CD4-positive, CD25-positive, alpha-beta regulatory T cell (primary cell): Measurements from ENCODE around the gene NTF3. TPM values are rescaled to one million over a fixed set of nuclear protein-coding genes. Genes with fewer than 3 reads are reported as not detected.
"Not testable (repeated sequence)": the region's sequence is repeated elsewhere in the genome, so short reads cannot be mapped to it uniquely, and the experiment has no call there.

Source experiments
- ATAC-seq, 2 donors: fragments of 150-1000 bp; cut with Tn5 transposase; one replicate each; pipeline ENCODE4 v1.10.0; 2021; ENCODE audit warnings: low read depth in 2 of 2, moderate number of reproducible peaks in 2 of 2, moderate library complexity in 1 of 2
- DNase-seq, 3 donors: peaks; one replicate each; pipeline versions ENCODE4 v3.0.0 to v3.0.0-alpha.2; 2012 to 2022; ENCODE audit warnings: mixed read lengths in 1 of 3
- H3K27ac ChIP-seq: one replicate; pipeline ENCODE4 v1.7.0; 2013; ENCODE audit warnings: mild to moderate bottlenecking, low read length; ENCODE audit not compliant: insufficient read depth, poor library complexity, severe bottlenecking
- H3K27me3 ChIP-seq: one replicate; pipeline ENCODE4 v1.7.0; 2013; ENCODE audit warnings: low read length; ENCODE audit not compliant: control insufficient read depth, insufficient read depth
- H3K36me3 ChIP-seq: one replicate; pipeline ENCODE4 v1.7.0; 2013; ENCODE audit warnings: mild to moderate bottlenecking, low read length, moderate library complexity; ENCODE audit not compliant: control insufficient read depth, insufficient read depth
- H3K4me1 ChIP-seq: 2 replicates; pipeline ENCODE4 v1.7.0; 2013; ENCODE audit warnings: mild to moderate bottlenecking, low read length; ENCODE audit not compliant: insufficient read depth, control insufficient read depth, poor library complexity, severe bottlenecking
- H3K4me3 ChIP-seq: one replicate; pipeline ENCODE4 v1.7.0; 2013; ENCODE audit warnings: low read depth, mild to moderate bottlenecking, low read length, moderate library complexity
- H3K9me3 ChIP-seq, 2 experiments: 1 replicate in 1 of 2; 2 replicates in 1 of 2; pipeline ENCODE4 v1.7.0; 2013; ENCODE audit warnings: low read length in 2 of 2, mild to moderate bottlenecking in 1 of 2, moderate library complexity in 1 of 2; ENCODE audit not compliant: control insufficient read depth in 2 of 2
- H3K27ac Mint-ChIP-seq, 3 donors: one replicate each; pipeline ENCODE4 v1.8.0; 2020 to 2022; ENCODE audit warnings: mild to moderate bottlenecking in 3 of 3, mixed read lengths in 3 of 3, moderate library complexity in 2 of 3
- H3K27me3 Mint-ChIP-seq: one replicate; pipeline ENCODE4 v1.8.0; 2022; ENCODE audit warnings: mild to moderate bottlenecking, mixed read lengths
- H3K36me3 Mint-ChIP-seq: one replicate; pipeline ENCODE4 v1.8.0; 2020; ENCODE audit warnings: mixed read lengths
- H3K4me1 Mint-ChIP-seq, 4 donors: one replicate each; pipeline ENCODE4 v1.8.0; 2020 to 2022; ENCODE audit warnings: mixed read lengths in 4 of 4, mild to moderate bottlenecking in 1 of 4
- H3K4me3 Mint-ChIP-seq, 4 donors: one replicate each; pipeline ENCODE4 v1.8.0; 2020 to 2022; ENCODE audit warnings: mild to moderate bottlenecking in 4 of 4, mixed read lengths in 4 of 4, moderate library complexity in 3 of 4
- H3K9me3 Mint-ChIP-seq, 7 donors: one replicate each; pipeline ENCODE4 v1.8.0; 2020 to 2022; ENCODE audit warnings: mixed read lengths in 7 of 7, mild to moderate bottlenecking in 3 of 7, moderate library complexity in 2 of 7
- polyA plus RNA-seq, 4 donors: library from polyadenylated mRNA; unstranded; fragments of 300-500 nt; fragmentation: Illumina TruSeq; gene quantifications; one replicate each; pipeline ENCODE4 v1.2.3, GENCODE V29; 2021
- total RNA-seq: library from RNA; stranded (reverse); gene quantifications from one replicate; pipeline ENCODE4 v1.2.3, GENCODE V29; 2022

NTF3 gene
- total and polyA plus RNA-seq, 5 donors from 2014 or later: not detected

- Histone ChIP-seq H3K27me3 (no peaks in the 10 kb centered on the region), H3K9me3 (no peaks in the 10 kb centered on the region), H3K4me1 (no peaks in the 10 kb centered on the region), H3K4me3 (no peak overlapping the region), H3K36me3 (no peaks in the 10 kb centered on the region), H3K27ac (no peak overlapping the region)
- H3K27me3 Mint-ChIP-seq: no peaks in the 10 kb centered on the region
- H3K27ac Mint-ChIP-seq: no peak overlapping the region
- H3K36me3 Mint-ChIP-seq: no peaks in the 10 kb centered on the region
- H3K9me3 Mint-ChIP-seq: peaks cover 0 to 1% (median 0%) of the 10 kb centered on the region in 7 donors
- no peak for DNase-seq
- no peaks in the 10 kb centered on the region for H3K4me1 Mint-ChIP-seq
- no peak for ATAC-seq
- H3K4me3 Mint-ChIP-seq: no peak overlapping the region
Observed at GRCh38 chr12:5524769-5525436, 93.0 kb downstream of the NTF3 start.

- no peak overlapping the region for H3K27ac Mint-ChIP-seq
- Histone ChIP-seq H3K27ac (no peak overlapping the region), H3K4me3 (no peak overlapping the region), H3K36me3 (no peaks in the 10 kb centered on the region), H3K4me1 (no peaks in the 10 kb centered on the region), H3K9me3 (no peaks in the 10 kb centered on the region), H3K27me3 (peaks cover 1% of the 10 kb centered on the region)
- H3K36me3 Mint-ChIP-seq: no peaks in the 10 kb centered on the region
- no peak overlapping the region for H3K4me3 Mint-ChIP-seq
- peaks cover 0 to 2% (median 0%) of the 10 kb centered on the region in 7 donors for H3K9me3 Mint-ChIP-seq
- no peaks in the 10 kb centered on the region for H3K4me1 Mint-ChIP-seq
- ATAC-seq (no peak), DNase-seq (no peak)
- no peaks in the 10 kb centered on the region for H3K27me3 Mint-ChIP-seq
Observed at GRCh38 chr12:5525783-5526367, 94.0 kb downstream of the NTF3 start.

GRCh38 chr12:5533368-5533767 lies 101.5 kb downstream of the NTF3 start:
- Mint-ChIP-seq H3K36me3 (no peaks in the 10 kb centered on the region), H3K27ac (no peak overlapping the region), H3K4me3 (no peak overlapping the region), H3K9me3 (peaks cover 0 to 8% (median 3%) of the 10 kb centered on the region in 7 donors), H3K4me1 (no peaks in the 10 kb centered on the region), H3K27me3 (peaks cover 8% of the 10 kb centered on the region)
- Histone ChIP-seq H3K27me3 (peaks cover 13% of the 10 kb centered on the region), H3K9me3 (no peaks in the 10 kb centered on the region), H3K4me3 (no peak overlapping the region), H3K4me1 (no peaks in the 10 kb centered on the region), H3K36me3 (no peaks in the 10 kb centered on the region), H3K27ac (no peak overlapping the region)
- ATAC-seq (no peak), DNase-seq (no peak)

- Mint-ChIP-seq H3K36me3 (no peaks in the 10 kb centered on the region), H3K4me3 (no peak overlapping the region), H3K4me1 (no peaks in the 10 kb centered on the region), H3K27me3 (peaks cover 12% of the 10 kb centered on the region), H3K9me3 (peaks cover 0 to 10% (median 3%) of the 10 kb centered on the region in 7 donors), H3K27ac (no peak overlapping the region)
- no peaks in the 10 kb centered on the region for H3K36me3 ChIP-seq
- ATAC-seq: no peak
- no peak overlapping the region for H3K4me3 ChIP-seq
- H3K27me3 ChIP-seq: peaks cover 13% of the 10 kb centered on the region
- no peak for DNase-seq
- H3K27ac ChIP-seq: no peak overlapping the region
- H3K9me3 ChIP-seq: no peaks in the 10 kb centered on the region
- no peaks in the 10 kb centered on the region for H3K4me1 ChIP-seq
Observed at GRCh38 chr12:5534426-5535199, 102.7 kb downstream of the NTF3 start.

- Mint-ChIP-seq H3K9me3 (peaks cover 0 to 9% (median 3%) of the 10 kb centered on the region in 7 donors), H3K4me3 (no peak overlapping the region), H3K27ac (no peak overlapping the region), H3K27me3 (peaks cover 12% of the 10 kb centered on the region), H3K4me1 (no peaks in the 10 kb centered on the region), H3K36me3 (no peaks in the 10 kb centered on the region)
- Histone ChIP-seq H3K27me3 (peaks cover 13% of the 10 kb centered on the region), H3K36me3 (no peaks in the 10 kb centered on the region), H3K4me1 (no peaks in the 10 kb centered on the region), H3K4me3 (no peak overlapping the region), H3K9me3 (no peaks in the 10 kb centered on the region), H3K27ac (no peak overlapping the region)
- DNase-seq (no peak), ATAC-seq (no peak)
Observed at GRCh38 chr12:5535541-5535940, 103.6 kb downstream of the NTF3 start.

GRCh38 chr12:5537026-5537615 lies 105.2 kb downstream of the NTF3 start:
- H3K36me3 ChIP-seq, ATAC-seq, H3K4me3 ChIP-seq, H3K4me3 Mint-ChIP-seq, H3K4me1 ChIP-seq, H3K9me3 ChIP-seq, H3K36me3 Mint-ChIP-seq, DNase-seq, H3K27ac ChIP-seq, H3K4me1 Mint-ChIP-seq, H3K27me3 ChIP-seq: not testable (repeated sequence)
- Mint-ChIP-seq H3K27ac (peak overlapping the region in 1 of 3 donors; percentile 43), H3K9me3 (peaks cover 0 to 12% (median 5%) of the 10 kb centered on the region in 7 donors), H3K27me3 (peaks cover 12% of the 10 kb centered on the region)

- H3K36me3 Mint-ChIP-seq: no peaks in the 10 kb centered on the region
- no peaks in the 10 kb centered on the region for H3K9me3 ChIP-seq
- no peak overlapping the region for H3K27ac ChIP-seq
- DNase-seq (no peak), ATAC-seq (no peak)
- peaks cover 12% of the 10 kb centered on the region for H3K27me3 Mint-ChIP-seq
- H3K4me3 ChIP-seq: no peak overlapping the region
- no peaks in the 10 kb centered on the region for H3K4me1 Mint-ChIP-seq
- H3K9me3 Mint-ChIP-seq: peaks cover 0 to 10% (median 5%) of the 10 kb centered on the region in 7 donors
- H3K27me3 ChIP-seq: no peaks in the 10 kb centered on the region
- H3K4me3 Mint-ChIP-seq: no peak overlapping the region
- H3K4me1 ChIP-seq: no peaks in the 10 kb centered on the region
- no peak overlapping the region for H3K27ac Mint-ChIP-seq
- H3K36me3 ChIP-seq: no peaks in the 10 kb centered on the region
Observed at GRCh38 chr12:5537771-5538170, 105.9 kb downstream of the NTF3 start.
